RPMI7951 (cell line): Measurements from ENCODE around the gene THAP8. TPM values are rescaled to one million over a fixed set of nuclear protein-coding genes. Genes with fewer than 3 reads are reported as not detected.
A peak's percentile ranks its signal among the peaks of the same experiment; 100 is the strongest.
"Not testable (repeated sequence)": the region's sequence is repeated elsewhere in the genome, so short reads cannot be mapped to it uniquely, and the experiment has no call there.

Experiments used
- DNase-seq: peaks from one replicate; pipeline ENCODE4 v3.0.0-alpha.2; 2012; ENCODE audit warnings: low read depth
- total RNA-seq: library from RNA; depleted of rRNA; stranded (reverse); fragments of >200 nt; shearing (Covaris generic); gene quantifications from 2 replicates; pipeline ENCODE4 v1.2.3, GENCODE V29; 2014

Gene THAP8
- total RNA-seq, 1 experiment from 2014 or later = 5.9 TPM

- not testable (repeated sequence) for DNase-seq
Observed at GRCh38 chr19:36068810-36069499, 14.9 kb upstream of the THAP8 start.

GRCh38 chr19:36067681-36068080 is 13.6 kb upstream of the THAP8 start:
- DNase-seq = no peak

DNA sequence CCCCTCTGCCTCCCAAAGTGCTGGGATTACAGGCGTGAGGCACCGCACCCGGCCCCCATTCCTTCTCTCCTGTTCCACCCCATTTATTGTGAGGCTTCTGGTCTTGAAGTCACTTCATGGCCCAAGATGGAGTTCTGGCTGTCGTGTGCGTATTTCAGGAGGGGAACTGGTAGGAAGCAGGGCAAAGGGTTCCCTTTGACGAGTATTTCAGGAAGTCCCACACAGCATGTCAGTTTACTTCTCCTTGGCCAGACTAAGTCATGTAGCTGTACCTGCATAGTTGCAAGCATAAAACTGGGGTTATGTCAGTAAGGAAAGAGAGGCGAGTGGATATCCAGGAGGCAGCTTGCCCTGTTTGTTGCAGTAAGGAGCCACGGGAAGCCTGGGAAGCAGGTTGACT is 10.7 kb upstream of the THAP8 start:
- no peak for DNase-seq

GRCh38 chr19:36061367-36061766 is 7.3 kb upstream of the THAP8 start:
- no peak for DNase-seq

DNA sequence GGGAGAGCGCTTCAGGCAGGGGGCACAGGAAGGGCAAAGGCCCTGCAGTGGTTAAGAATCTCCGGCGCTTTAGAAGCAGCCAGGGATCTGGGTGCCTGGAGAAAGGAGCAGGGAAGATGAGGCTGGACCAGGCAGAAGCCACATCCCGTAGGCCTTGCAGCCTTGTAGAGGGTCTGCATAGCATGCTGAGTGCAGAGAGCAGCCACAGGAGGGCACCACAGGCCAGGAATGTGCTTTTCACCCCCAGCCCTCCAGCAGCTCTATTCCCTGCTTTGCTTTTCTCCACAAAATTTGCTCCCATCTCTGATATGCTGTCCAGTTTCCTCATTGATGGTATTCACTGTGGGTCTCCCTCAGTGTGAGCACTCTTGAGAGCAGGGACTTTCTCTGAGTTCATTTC is 6.3 kb upstream of the THAP8 start:
- DNase-seq = peak; percentile 50

GRCh38 chr19:36059180-36059910 is 5.3 kb upstream of the THAP8 start:
- DNase-seq = no peak

GRCh38 chr19:36058481-36059179 is 4.5 kb upstream of the THAP8 start:
- no peak for DNase-seq

- DNase-seq = peak; percentile 93
Observed at GRCh38 chr19:36054733-36055686, 925 bp upstream of the THAP8 start, which contains the start of gene WDR62. TSS of gene WDR62 (plus strand) at chr19:36054897. CDS start at chr19:36054972, 75 bp downstream.

DNA sequence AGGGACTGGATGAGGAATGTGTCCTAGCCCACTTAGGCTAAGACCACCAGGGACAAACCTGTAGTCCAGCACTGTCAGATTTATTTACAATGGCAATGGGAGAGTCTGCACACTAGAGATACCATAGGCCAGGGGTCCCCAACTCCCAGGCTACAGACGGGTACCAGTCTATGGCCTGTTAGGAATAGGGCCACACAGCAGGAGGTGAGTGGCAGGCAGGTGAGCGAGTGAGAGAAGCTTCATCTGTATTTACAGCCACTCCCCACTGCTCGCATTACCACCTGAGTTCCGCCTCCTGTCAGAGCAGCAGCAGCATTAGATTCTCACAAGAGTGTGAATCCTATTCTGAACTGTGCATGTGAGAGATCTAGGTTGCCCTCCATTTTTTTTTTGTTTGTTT is 2.4 kb downstream of the THAP8 start:
- no peak for DNase-seq

DNA sequence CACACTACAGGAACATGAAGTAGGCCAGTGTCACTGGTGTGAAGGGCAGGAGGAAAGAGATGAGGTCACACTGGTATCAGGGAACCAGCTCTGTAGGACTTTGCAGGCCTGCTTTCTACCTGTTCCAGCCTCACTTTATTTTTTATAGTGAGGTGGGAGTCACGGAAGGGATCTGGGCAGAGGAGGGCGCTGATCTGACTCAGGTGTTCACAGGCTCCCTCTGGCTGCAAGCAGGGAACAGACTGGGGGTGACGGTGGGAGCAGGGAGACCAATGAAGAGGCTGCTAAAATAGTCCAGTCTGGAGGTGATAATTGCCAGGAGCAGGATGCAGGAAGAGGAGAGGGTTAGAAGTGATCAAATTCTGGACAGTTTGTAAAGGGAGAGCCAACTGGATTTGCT is 2.8 kb downstream of the THAP8 start:
- DNase-seq = no peak

- no peak for DNase-seq
Observed at GRCh38 chr19:36049080-36049698, 4.9 kb downstream of the THAP8 start.

DNA sequence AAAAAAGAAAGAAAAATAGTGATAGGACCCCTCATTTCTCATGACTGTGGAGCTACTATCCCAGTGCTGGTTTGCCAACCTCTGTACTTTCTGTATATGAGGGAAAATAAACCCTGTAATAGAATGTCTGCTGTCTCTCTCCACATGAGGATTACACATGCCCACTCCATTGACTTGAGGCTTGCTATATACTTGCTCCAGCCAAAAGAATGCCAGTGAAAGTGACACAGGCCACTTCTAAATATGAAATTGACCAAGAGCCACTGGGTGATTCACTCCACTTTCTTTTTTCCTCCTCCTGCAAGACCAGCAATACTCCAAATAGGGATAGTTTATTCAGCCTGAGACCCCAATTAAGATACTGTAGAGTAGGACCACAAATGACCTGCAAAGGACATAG is 6.2 kb downstream of the THAP8 start:
- no peak for DNase-seq

GRCh38 chr19:36046443-36047050 is 7.5 kb downstream of the THAP8 start:
- no peak for DNase-seq

DNA sequence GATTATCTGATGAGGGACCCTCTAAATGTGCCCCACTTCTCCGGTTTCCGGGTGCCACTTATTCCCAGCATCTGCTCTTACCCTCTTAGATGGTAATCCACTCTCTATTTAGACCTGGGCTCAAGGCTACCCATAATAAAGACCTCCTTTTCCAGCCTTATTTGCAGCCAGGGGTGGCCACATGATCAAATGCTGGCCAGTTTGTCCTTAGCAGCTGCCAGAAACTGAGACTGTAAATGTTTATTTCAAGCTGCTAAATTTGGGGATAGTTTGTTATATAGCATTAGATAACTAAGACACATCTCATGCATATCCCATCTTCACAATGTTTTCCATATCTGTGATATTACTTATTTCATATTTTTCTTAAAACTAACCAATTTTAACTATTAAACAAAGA is 10.1 kb downstream of the THAP8 start:
- no peak for DNase-seq

DNA sequence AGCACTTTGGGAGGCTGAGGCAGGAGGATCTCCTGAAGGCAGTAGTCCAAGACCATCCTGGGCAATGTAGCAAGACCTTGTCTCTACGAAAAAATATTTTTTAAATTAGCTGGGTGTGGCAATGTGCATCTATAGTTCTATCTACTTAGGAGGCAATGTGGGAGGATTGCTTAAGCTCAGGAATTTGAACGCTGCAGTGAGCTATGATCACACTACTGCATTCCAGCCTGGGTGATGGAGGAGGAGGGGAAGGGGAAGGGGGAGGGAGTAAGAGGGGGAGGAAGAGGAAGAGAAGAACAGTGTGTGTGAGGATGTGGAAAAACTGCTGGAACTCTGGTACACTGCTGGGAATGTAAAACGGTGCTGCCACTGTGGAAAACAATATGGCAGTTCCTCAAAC is 12.3 kb downstream of the THAP8 start:
- peak; percentile 30 for DNase-seq

GRCh38 chr19:36041092-36041491 is 13.0 kb downstream of the THAP8 start:
- not testable (repeated sequence) for DNase-seq

GRCh38 chr19:36040495-36040894 is 13.6 kb downstream of the THAP8 start:
- DNase-seq = no peak

- DNase-seq = peak; percentile 68
Observed at GRCh38 chr19:36032251-36033104, 21.6 kb downstream of the THAP8 start, which contains the start of gene CLIP3. TSS of gene CLIP3 (minus strand) at chr19:36032873. CDS start at chr19:36032357, 516 bp downstream.

- DNase-seq = no peak
Observed at GRCh38 chr19:36031308-36031707, 22.8 kb downstream of the THAP8 start.
